Measurements from ENCODE around the gene PLRG1. TPM values are rescaled to one million over a fixed set of nuclear protein-coding genes. Genes with fewer than 3 reads are reported as not detected.
A peak's percentile ranks its signal among the peaks of the same experiment; 100 is the strongest.

The PLRG1 gene
- total RNA-seq, 1 experiment from 2014 or later, result 136 TPM

DNA sequence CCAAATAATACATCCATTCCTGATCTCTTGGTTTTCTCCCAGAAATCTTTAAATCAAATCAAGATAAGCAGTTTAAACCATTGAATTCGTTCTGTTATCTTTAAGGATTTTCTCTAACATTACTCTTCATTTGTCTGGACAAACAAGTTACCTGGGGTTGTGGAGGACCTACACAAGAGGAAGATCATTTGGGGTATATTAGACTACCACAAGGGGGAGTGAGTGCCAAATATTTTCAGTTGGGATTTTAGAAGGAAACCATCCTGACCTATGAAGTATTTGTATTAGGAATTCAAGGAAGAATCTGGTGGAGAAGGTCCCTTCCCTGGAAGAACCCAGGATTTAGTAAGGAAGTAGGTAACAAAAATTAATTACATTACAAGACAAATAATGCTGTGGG is 46.6 kb downstream of the PLRG1 start:
- H3K27me3 Mint-ChIP-seq (ENCODE audit: insufficient read depth, unreplicated experiment), result no peaks in the 10 kb centered on the region

DNA sequence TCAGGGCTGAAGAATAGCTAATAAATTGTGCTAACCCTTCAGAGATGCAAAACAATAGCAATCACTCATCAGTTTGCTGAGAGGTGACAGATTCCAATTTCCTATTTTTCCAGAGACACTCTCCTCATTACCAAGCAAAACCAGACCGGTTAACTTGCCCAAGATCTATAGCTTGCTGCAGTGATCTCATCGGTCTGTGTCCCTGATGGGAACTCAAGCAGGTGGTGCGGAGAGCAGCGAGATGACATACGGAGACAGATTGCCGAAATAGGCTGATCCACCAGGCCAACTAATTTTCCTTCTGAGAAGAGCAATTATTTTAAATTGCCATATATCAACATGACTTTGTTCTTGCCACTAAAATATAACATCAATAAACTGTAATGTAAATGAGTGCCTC is 48.1 kb downstream of the PLRG1 start:
- Mint-ChIP-seq H3K4me1 (ENCODE audit: insufficient read depth, unreplicated experiment) (no peaks in the 10 kb centered on the region), H3K27me3 (ENCODE audit: insufficient read depth, unreplicated experiment) (no peaks in the 10 kb centered on the region), H3K27ac (ENCODE audit: low read depth, unreplicated experiment) (no peak overlapping the region), H3K4me3 (ENCODE audit: unreplicated experiment) (no peak overlapping the region), H3K9me3 (ENCODE audit: unreplicated experiment) (no peaks in the 10 kb centered on the region), H3K36me3 (ENCODE audit: insufficient read depth, unreplicated experiment) (no peaks in the 10 kb centered on the region)
- DNase-seq (ENCODE audit: unreplicated experiment), result no peak
- no peak for TF ChIP-seq CTCF (IDR thresholded peaks at IDR 0.05; ENCODE audit: unreplicated experiment)
- BruUV-seq (replicated peaks), result no TSS peak
- ChIA-PET POLR2A (interaction anchor here (0.6 kb wide), 1 partner anchor 134 kb away, joined by 3 read pairs; no protein-coding TSS in a partner anchor), CTCF (interaction anchor here (0.6 to 1.8 kb wide), 5 partner anchors 49 to 863 kb away, joined by 3 to 10 read pairs (median 3); no protein-coding TSS in a partner anchor)
- intact Hi-C loops (cut with micrococcal nuclease), result no loop called here

More for the DNA sequence above, 46.6 kb downstream of the PLRG1 start:
- Mint-ChIP-seq H3K27ac (ENCODE audit: low read depth, unreplicated experiment) (no peak overlapping the region), H3K4me1 (ENCODE audit: insufficient read depth, unreplicated experiment) (no peaks in the 10 kb centered on the region), H3K36me3 (ENCODE audit: insufficient read depth, unreplicated experiment) (no peaks in the 10 kb centered on the region), H3K9me3 (ENCODE audit: unreplicated experiment) (no peaks in the 10 kb centered on the region), H3K4me3 (ENCODE audit: unreplicated experiment) (no peak overlapping the region)
- POLR2A ChIA-PET, result no interaction called here
- no TSS peak for BruUV-seq (replicated peaks)
- intact Hi-C loops (cut with micrococcal nuclease), result no loop called here
- peak; percentile 53 for DNase-seq (ENCODE audit: unreplicated experiment)
- CTCF ChIA-PET, result interaction anchor here (0.6 to 1.8 kb wide), 10 partner anchors 11 to 175 kb away, joined by 3 to 10 read pairs (median 3); no protein-coding TSS in a partner anchor
- peak; percentile 43 for TF ChIP-seq CTCF (IDR thresholded peaks at IDR 0.05; ENCODE audit: unreplicated experiment)

DNA sequence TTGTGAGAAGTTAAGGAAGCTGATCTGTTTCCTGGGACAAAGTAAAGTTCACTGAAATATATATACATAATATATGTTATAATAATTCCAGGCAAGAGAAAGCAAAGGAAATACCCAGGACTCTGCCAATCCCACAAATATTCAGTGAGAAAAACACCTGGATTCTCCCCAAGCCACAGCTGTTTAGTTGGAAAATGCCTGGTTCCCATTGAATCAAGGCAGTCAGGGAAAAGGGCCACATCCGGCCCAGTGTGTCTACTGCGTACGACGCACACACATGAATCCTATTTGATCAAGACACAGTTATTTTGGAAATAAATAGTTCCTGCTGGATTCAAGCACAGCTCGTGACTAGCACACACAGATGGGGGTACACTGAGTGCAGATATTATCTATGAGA is 52.3 kb downstream of the PLRG1 start:
- Mint-ChIP-seq H3K4me3 (ENCODE audit: unreplicated experiment) (no peak overlapping the region), H3K27me3 (ENCODE audit: insufficient read depth, unreplicated experiment) (no peaks in the 10 kb centered on the region), H3K4me1 (ENCODE audit: insufficient read depth, unreplicated experiment) (no peaks in the 10 kb centered on the region), H3K27ac (ENCODE audit: low read depth, unreplicated experiment) (no peak overlapping the region), H3K9me3 (ENCODE audit: unreplicated experiment) (no peaks in the 10 kb centered on the region), H3K36me3 (ENCODE audit: insufficient read depth, unreplicated experiment) (no peaks in the 10 kb centered on the region)
- ChIA-PET POLR2A (interaction anchor here (0.7 kb wide), 1 partner anchor 325 kb away, joined by 3 read pairs; no protein-coding TSS in a partner anchor), CTCF (interaction anchor here (1.2 to 2.3 kb wide), 3 partner anchors 8 to 99 kb away, joined by 3 to 10 read pairs (median 6); no protein-coding TSS in a partner anchor)
- DNase-seq (ENCODE audit: unreplicated experiment), result no peak
- no TSS peak for BruUV-seq (replicated peaks)
- intact Hi-C loops (cut with micrococcal nuclease), result no loop called here
- no peak for TF ChIP-seq CTCF (IDR thresholded peaks at IDR 0.05; ENCODE audit: unreplicated experiment)

- Mint-ChIP-seq H3K4me3 (ENCODE audit: unreplicated experiment) (no peak overlapping the region), H3K4me1 (ENCODE audit: insufficient read depth, unreplicated experiment) (peaks cover 6% of the 10 kb centered on the region), H3K27me3 (ENCODE audit: insufficient read depth, unreplicated experiment) (no peaks in the 10 kb centered on the region), H3K9me3 (ENCODE audit: unreplicated experiment) (no peaks in the 10 kb centered on the region), H3K27ac (ENCODE audit: low read depth, unreplicated experiment) (no peak overlapping the region), H3K36me3 (ENCODE audit: insufficient read depth, unreplicated experiment) (no peaks in the 10 kb centered on the region)
- no peak for TF ChIP-seq CTCF (IDR thresholded peaks at IDR 0.05; ENCODE audit: unreplicated experiment)
- POLR2A ChIA-PET, result no interaction called here
- CTCF ChIA-PET, result interaction anchor here (0.6 to 2.3 kb wide), 4 partner anchors 9 to 518 kb away, joined by 4 to 10 read pairs (median 6); no protein-coding TSS in a partner anchor
- intact Hi-C loops (cut with micrococcal nuclease), result no loop called here
- no peak for DNase-seq (ENCODE audit: unreplicated experiment)
- BruUV-seq (replicated peaks), result no TSS peak
Observed at GRCh38 chr4:154495867-154496266, 54.3 kb downstream of the PLRG1 start.
